IPS-NIHi7 (cell line): Measurements from ENCODE around the gene SPSB1.
A peak's percentile ranks its signal among the peaks of the same experiment; 100 is the strongest.

ENCODE experiments used
- DNase-seq: peaks from one replicate; pipeline ENCODE4 v3.0.0; 2012; ENCODE audit warnings: mixed read lengths; ENCODE audit errors: extremely low spot score

SPSB1 gene

GRCh38 chr1:9317591-9318417, 25.1 kb downstream of the SPSB1 start:
- no peak for DNase-seq

- no peak for DNase-seq
These were observed 26.6 kb downstream of the SPSB1 start for GRCh38 chr1:9319208-9319788.

- no peak for DNase-seq
These were observed 27.3 kb downstream of the SPSB1 start for GRCh38 chr1:9319789-9320519.

GRCh38 chr1:9320520-9321479, 28.1 kb downstream of the SPSB1 start:
- peak; percentile 55 for DNase-seq

GRCh38 chr1:9321480-9321849, 28.8 kb downstream of the SPSB1 start:
- DNase-seq, result no peak

- DNase-seq, result no peak
These were observed 29.4 kb downstream of the SPSB1 start for GRCh38 chr1:9321986-9322660.

GRCh38 chr1:9322661-9323244, 30.1 kb downstream of the SPSB1 start:
- no peak for DNase-seq

GRCh38 chr1:9324246-9325096, 31.8 kb downstream of the SPSB1 start:
- no peak for DNase-seq

- DNase-seq, result no peak
These were observed 33.9 kb downstream of the SPSB1 start for GRCh38 chr1:9326596-9326995.

- no peak for DNase-seq
These were observed 35.5 kb downstream of the SPSB1 start for GRCh38 chr1:9328201-9328600.

- DNase-seq, result no peak
These were observed 36.0 kb downstream of the SPSB1 start for GRCh38 chr1:9328715-9329114.

GRCh38 chr1:9331016-9331415, 38.3 kb downstream of the SPSB1 start:
- DNase-seq, result no peak

- no peak for DNase-seq
These were observed 39.1 kb downstream of the SPSB1 start for GRCh38 chr1:9331558-9332346.

GRCh38 chr1:9332513-9333143, 39.9 kb downstream of the SPSB1 start:
- no peak for DNase-seq

- no peak for DNase-seq
These were observed 45.9 kb downstream of the SPSB1 start for GRCh38 chr1:9338397-9339246.

GRCh38 chr1:9340172-9340854, 47.6 kb downstream of the SPSB1 start:
- no peak for DNase-seq

- DNase-seq, result no peak
These were observed 48.2 kb downstream of the SPSB1 start for GRCh38 chr1:9340864-9341263.
